HL-60 (cell line): ENCODE results near the gene ZNF430.
A peak's percentile ranks its signal among the peaks of the same experiment; 100 is the strongest.

Source experiments
- DNase-seq, 2 experiments: peaks; one replicate each; pipeline ENCODE4 v3.0.0-alpha.2; 2010 to 2020; ENCODE audit warnings: low read depth in 1 of 2, low spot score in 1 of 2
- H3K27ac ChIP-seq: fragments of 250-450 bp; sonication (Bioruptor Pico); replicated peaks from 2 replicates; pipeline ENCODE4 v1.5.1; 2020; ENCODE audit warnings: mild to moderate bottlenecking, moderate library complexity
- H3K27me3 ChIP-seq: fragments of 250-450 bp; sonication (Bioruptor Pico); 2 replicates; pipeline ENCODE4 v1.5.1; 2021; ENCODE audit warnings: mild to moderate bottlenecking, moderate library complexity; ENCODE audit not compliant: insufficient read depth, poor library complexity, severe bottlenecking
- H3K4me3 ChIP-seq: replicated peaks from 2 replicates; pipeline ENCODE4 v1.5.1; 2011; ENCODE audit warnings: mild to moderate bottlenecking, control low read depth, low read length; ENCODE audit not compliant: insufficient read depth
- CTCF ChIP-seq: IDR thresholded peaks from one replicate; pipeline ENCODE4 v1.5.1; 2011; ENCODE audit warnings: low read length, control low read depth, inconsistent platforms; ENCODE audit not compliant: insufficient read depth
- GABPA ChIP-seq: IDR thresholded peaks from 2 replicates; pipeline ENCODE4 v1.6.1; 2012; ENCODE audit warnings: low read depth
- POLR2AphosphoS5 ChIP-seq: IDR thresholded peaks from 2 replicates; pipeline ENCODE4 v1.6.1; 2012; ENCODE audit warnings: low read depth
- REST ChIP-seq: IDR thresholded peaks from 2 replicates; pipeline ENCODE4 v1.6.1; 2012; ENCODE audit warnings: low read depth; ENCODE audit not compliant: insufficient replicate concordance
- SPI1 ChIP-seq: IDR thresholded peaks from 2 replicates; pipeline ENCODE4 v1.6.1; 2012; ENCODE audit warnings: low read depth, mild to moderate bottlenecking, borderline replicate concordance

The ZNF430 gene

GRCh38 chr19:21052902-21053301 lies 32.4 kb downstream of the ZNF430 start:
- Histone ChIP-seq H3K27me3 (no peaks in the 10 kb centered on the region), H3K4me3 (no peak overlapping the region), H3K27ac (no peak overlapping the region)
- DNase-seq: no peak
- TF ChIP-seq SPI1: no peak
- TF ChIP-seq GABPA: no peak
- TF ChIP-seq POLR2AphosphoS5: no peak
- TF ChIP-seq REST: no peak

GRCh38 chr19:21065336-21065735 lies 44.9 kb downstream of the ZNF430 start:
- TF ChIP-seq GABPA: no peak
- TF ChIP-seq CTCF: no peak
- no peak for TF ChIP-seq SPI1
- no peak for DNase-seq
- Histone ChIP-seq H3K27me3 (no peaks in the 10 kb centered on the region), H3K4me3 (no peak overlapping the region), H3K27ac (no peak overlapping the region)

GRCh38 chr19:21082011-21082975 lies 61.8 kb downstream of the ZNF430 start, which contains the start of gene ZNF714:
ZNF714 (plus strand) TSS chr19:21082203; CDS start chr19:21098269, 16,066 bp downstream.
- peak; percentile 65 to 89 for DNase-seq
- Histone ChIP-seq H3K27ac (peak within 1 kb of the TSS; percentile 83), H3K27me3 (no peaks in the 10 kb centered on the region), H3K4me3 (peak within 1 kb of the TSS; percentile 62)
- TF ChIP-seq POLR2AphosphoS5 (peak; percentile 71; the same call in 1 of the 2 replicates), SPI1 (0 out of 2 replicates have a peak, but pooled peaks have one; percentile 13), CTCF (no peak), REST (no peak)

GRCh38 chr19:21084343-21084742 lies 63.9 kb downstream of the ZNF430 start:
- TF ChIP-seq GABPA (no peak), POLR2AphosphoS5 (no peak), REST (no peak), CTCF (no peak), SPI1 (no peak)
- no peak overlapping the region for H3K27ac ChIP-seq
- DNase-seq: no peak
- H3K4me3 ChIP-seq: no peak overlapping the region
- no peaks in the 10 kb centered on the region for H3K27me3 ChIP-seq
